Right renal pelvis (tissue), 4 donors: Measurements from ENCODE around the gene CHAF1A. TPM values are rescaled to one million over a fixed set of nuclear protein-coding genes. Genes with fewer than 3 reads are reported as not detected.
A peak's percentile ranks its signal among the peaks of the same experiment; 100 is the strongest.

Experiments
- DNase-seq, 4 donors: peaks; one replicate each; pipeline ENCODE4 v3.0.0-alpha.2; 2013; ENCODE audit warnings: low read depth in 4 of 4, low spot score in 3 of 4, missing footprints in 1 of 4
- polyA plus RNA-seq, 4 donors: library from polyadenylated mRNA; unstranded; fragments of 120-200 nt; gene quantifications; one replicate each; pipeline ENCODE4 v1.2.1, GENCODE V29; 2013; ENCODE audit not compliant: insufficient read length in 4 of 4

Gene CHAF1A
- polyA plus RNA-seq, 4 donors = 21.8 to 27.0 (median 25.4) TPM

DNA sequence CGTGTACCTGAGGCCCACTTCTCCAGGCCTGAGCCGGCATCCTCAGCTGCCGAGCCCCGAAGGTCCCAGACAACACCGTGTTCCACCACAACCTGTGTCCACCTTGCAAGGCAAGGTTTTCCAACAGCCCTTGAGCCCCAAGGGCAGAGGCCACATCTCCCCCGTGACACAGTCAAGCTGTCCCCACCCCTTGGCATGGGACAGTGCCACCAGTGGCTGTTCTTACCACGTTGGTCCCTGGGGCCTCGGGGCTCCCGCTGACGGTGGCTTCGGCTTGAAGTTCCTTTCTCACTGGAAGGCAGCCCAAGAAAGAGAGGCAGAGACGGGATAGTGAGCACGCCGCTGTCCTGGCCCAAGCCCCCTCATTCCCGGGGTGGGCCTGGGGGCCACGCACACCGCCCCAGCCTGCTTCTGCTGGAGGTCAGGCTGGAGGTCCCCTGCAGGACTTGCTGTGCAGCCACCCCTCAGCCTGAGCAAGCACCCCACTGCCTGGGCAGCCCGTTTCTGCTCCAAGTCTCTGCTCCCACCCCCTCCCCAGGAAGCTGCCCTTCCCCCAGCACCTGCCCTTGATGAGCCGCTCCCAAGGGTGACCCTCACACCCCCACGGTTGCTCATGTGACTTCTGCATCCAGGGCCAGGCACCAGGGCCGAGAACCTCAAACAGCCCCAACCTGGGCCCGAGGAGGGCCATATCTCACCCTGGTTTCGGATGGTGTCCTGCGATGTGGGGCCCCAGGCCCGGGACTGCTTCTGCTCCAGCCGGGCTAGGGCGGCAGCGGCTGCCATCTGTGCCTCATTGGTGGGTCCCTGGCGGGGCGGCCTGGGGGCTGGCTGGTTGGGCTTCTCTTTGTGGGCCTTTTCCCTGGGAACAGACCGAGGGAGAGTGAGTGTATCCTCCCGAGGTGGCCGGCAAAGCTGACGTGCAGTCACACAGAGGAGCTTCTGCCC lies 51.1 kb downstream of the CHAF1A start:
- DNase-seq = no peak

DNA sequence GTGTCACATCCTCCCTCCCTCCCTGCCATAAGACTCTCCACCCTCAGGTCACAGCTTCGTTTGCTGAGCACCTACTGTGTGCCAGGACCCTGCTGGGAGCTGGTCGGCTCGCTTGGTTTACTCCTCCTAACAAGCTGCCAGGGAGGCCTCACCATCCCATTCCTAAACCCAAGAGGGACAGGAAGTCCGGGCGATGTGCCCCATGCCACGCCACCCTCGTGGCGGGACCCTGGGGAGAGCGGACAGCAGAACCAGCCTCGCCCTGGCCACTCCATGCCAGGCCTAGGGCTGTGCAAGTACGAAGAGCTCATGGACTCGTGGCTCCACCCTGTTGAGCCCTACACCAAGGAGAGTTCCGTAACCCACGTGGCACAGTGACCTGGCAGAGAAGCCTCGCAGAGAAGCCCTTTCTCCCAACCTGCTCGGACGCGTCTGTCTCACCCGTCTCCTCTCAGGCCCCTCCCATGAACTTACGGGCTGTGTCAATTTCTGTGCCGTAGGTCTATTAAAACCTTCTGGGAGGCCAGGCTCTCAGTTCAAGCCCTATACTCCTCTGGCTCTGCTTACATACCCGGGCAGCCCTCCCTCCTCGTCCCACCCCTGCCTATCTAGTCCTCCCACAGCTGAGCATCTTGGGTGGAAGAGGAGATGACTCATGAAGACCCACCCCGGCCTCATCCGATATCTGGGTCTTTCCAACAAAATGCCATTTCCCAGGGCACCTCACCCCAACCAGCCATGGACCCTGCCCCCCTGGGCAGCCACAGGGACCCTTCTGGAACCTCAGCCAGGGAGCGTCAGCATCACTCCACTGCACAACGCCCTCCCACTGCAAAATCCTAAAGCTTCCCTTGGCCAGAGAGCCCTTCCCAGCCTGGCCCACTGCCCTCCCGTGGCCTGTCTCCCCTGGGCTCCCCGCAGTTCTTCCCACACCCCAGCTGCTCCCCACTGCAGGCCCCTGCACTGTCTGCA lies 52.6 kb downstream of the CHAF1A start:
- DNase-seq = no peak

DNA sequence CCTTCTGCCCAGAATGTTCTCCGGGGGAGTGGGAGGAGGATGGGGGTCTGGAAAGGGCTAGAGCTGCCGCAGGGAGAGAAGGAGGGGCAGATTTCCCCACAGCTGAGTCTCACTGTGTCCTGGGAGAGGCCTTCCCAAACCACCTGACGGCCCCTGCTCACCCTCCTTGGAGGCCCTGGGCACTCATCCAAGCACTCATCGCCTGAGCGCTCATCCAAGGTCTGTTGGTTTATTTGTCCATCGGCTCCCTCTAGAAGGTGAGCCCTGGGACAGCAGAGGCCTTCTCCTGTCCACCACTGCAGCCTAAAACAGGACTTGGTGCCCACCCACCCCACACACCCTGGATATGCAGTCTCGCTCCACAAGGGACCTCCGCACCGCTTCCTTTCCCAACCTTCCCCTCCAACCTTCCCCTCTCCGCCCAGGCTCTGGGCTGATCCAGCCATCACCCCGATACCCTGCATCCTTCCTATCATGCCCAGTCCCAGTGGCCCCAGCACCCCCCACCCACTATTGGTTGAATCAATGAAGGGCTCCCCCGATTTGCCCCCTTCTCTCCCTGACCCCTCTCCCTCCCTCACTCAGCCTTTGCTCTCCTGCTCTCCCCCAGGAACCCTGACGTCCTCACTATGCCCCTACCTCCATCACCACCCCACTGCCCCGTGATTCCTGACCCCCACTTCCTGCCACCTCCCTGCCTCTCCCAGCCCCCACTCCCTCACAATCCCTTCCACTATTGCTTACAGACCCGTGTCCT lies 53.5 kb downstream of the CHAF1A start:
- peak in 2 of 4 donors; percentile 60 to 65 for DNase-seq

DNA sequence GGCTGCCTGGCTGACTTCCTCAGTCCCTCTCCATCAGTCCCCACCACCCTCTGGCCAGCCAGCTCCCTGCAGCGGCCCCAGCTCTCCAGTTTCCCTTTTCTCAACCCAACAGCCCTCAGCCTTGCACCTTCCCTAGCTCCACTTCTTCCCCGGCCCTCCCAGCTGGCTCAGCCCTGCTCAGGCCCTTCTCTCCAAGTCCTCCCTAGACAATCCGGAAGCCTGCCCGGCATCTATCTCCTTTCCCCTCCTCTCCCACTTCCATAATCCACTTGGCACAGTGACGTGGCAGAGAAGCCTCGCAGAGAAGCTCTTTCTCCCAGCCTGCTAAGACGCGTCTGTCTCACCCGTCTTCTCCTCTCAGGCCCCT lies 54.0 kb downstream of the CHAF1A start:
- DNase-seq = no peak

DNA sequence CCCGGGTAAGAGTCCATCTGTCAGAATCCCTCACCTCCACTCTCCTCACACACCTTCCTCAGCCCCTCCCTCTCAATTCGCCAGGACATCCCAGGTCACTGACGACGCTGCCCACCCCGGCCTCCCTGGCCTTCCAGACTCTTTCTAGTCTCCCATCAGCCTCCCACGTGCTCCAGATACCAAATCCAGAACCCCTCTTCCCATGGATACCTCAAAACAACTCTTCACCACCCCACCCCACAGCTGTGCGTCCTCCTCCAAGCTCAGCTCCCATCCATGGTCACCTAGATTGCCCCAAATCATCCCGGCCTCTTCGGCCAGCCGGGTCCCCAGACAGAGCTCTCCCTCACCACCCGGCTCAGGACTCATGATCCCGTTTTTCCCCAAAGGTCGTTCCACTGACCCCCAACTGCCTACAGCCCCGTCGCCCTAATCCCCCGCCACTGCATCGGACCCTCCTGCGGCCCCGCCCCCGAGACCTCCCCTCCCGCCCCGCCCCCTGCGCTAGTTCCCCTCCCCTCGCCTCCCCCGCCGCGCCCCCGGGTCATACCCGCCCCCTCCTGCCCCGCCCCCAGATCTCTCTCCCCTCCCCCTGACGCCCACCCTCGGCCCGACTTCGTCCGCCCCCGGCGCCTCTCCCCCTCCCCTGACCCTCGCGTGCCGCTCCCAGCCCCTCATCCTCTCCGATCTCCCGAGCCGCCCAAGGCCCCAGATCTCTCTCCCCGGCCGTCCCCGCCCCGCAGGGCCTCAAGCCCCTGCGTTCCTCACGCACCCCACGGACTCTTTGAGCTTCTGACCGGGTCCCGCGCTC lies 54.6 kb downstream of the CHAF1A start:
- DNase-seq = peak in 2 of 4 donors; percentile 35 to 59

DNA sequence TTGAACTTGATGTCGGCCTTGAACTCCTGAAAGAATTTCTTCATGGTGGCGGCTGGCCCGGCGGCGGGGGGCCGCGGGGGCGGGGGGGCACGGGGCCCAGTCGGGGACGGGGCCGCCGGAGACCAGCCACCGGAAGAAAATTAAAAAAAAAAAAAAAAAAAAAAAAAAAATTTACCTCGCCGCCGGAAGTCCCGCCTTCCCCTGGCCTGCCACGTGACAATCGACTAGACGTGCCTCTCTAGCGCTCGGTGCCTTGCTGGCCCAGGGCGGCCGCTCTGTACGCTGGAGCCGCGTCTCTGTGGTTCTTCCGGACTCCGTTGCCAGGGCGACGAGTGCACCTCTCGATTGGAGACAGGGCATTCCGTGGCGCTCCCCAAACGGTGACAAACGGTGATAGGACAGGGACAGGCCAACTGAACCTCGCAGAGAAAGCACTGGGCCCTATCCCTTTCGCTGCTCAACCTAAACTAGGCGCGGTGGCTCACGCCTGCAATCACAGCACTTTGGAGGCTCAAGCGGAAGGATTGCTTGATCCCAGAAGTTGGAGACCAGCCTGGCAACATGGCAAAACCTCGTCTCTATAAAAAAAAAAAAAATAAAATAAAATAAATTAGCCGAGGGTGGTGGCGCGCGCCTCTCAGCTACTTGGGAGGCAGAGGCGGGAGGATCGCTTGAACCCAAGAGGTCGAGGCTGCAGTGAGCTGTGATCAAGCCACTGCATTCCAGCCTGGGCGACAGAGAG lies 55.4 kb downstream of the CHAF1A start, which contains the start of gene UBXN6:
UBXN6 (minus strand) TSS at position 141 of the 742 bp plus-strand sequence; CDS start at position 44, 97 bp downstream.
- peak; percentile 91 to 95 (median 93) for DNase-seq

DNA sequence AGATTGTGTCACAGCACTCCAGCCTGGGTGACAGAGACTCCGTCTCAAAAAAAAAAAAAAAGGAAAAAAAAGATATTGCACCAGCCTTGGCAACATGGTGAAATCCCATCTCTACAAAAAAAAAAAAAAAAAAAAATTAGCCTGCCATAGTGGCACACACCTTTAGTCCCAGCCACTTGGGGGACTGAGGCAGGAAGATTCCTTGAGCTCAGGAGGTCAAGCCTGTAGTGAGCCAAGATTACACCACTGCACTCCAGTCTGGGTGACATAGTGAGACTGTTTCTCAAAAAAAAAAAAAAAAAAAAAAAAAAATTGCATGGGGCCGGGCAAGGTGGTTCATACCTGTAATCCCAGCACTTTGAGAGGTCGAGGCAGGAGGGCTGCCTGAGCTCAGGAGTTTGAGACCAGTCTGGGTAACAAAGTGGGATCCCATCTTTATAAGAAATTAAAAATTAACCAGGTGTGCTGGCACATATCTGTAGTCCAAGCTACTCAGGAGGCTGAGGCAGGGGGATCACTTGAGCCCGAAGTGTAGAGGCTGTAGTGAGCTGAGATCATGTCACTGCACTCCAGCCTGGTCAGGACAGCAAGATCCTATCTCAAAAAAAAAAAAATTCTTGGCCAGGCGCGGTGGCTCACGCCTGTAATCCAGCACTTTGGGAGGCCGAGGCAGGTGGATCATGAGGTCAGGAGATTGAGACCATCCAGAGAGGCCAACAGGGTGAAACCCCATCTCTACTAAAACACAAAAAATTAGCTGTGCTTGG lies 62.6 kb downstream of the CHAF1A start:
- DNase-seq = no peak

DNA sequence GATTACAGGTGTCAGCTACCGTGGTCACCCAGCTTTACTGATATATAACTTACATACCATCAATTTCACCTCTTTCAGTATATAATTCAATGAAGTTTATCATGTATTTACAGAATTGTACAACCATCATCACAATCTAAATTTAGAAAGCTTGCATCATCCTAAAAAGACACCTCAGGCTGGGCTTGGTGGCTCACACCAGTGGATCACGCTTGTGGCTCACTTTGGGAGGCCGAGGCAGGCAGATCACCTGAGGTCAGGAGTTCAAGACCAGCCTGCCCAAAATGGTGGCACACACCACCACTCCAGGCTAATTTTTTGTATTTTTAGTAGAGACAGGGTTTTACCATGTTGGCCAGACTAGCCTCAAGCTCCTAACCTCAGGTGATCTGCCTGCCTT lies 65.4 kb downstream of the CHAF1A start:
- no peak for DNase-seq

DNA sequence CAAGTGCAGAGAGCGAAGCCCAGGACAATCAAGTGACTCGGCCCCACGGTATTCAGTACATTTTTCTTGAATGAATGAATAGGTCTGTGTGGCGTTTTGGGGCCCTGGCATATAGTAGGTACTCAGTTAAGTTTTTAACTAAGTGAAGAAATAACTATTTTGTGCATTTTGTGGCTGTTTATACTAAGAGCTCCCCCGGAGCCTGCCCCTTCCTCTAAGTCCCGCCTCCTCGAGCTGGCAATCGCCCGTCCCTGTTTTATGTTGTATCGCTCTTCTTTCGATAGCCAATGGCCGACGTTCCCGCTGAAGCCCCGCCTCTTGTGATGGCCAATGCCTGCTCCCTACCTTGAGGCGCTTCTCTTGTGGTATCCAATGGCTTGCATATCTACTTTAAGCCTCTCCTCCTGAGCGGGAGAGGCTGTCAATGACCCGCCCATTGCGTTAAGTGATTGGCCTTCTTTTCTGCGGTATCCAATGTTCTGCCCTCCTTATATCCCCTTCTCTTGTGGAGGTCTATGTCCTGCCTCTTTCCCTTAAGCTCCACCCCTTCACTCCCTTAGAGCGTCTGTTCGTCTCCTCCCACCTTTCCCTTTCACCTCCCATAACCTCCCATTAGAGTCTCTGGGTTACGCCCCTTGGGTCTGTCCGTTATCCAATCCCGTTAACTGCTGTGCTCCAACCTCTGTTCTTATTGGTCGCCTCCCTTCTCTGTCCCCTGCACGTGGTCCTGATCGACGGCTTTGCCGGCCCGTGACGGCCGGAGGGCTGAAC lies 69.1 kb downstream of the CHAF1A start:
- peak; percentile 97 to 100 (median 100) for DNase-seq

DNA sequence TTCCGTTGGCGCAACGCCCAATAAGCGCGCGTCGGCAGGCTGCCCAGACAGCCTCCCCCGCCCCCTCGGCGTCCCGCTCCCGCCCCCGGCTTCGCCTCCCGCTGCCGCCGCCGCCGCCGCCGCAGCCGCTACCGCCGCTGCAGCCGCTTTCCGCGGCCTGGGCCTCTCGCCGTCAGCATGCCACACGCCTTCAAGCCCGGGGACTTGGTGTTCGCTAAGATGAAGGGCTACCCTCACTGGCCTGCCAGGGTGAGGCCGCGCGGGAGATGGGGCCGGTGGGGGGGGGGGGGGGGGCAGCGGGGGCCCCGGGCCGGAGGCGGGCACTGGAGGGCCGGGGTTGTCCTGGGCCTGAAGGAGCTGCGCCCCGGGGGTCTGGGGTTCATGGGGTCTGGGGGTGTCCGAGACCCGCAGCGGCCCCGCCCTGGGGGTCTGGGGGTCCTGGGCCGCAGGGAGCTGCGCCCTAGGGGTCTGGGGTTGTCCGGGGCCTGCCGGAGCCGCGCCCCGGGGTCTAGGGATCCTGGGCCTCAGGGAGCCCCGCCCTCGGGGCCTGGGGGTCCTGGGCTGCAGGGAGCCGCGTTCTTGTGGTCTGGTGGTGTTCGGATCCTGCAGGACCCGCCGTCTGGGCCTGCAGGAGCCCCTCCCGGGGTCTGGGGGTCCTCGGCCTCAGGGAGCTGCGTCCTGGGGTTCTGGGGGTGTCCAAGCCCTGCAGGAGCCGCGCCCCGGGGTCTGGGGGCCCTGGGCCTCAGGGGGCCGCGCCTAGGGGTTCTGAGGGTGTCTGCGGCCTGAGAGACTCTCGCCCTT lies 69.9 kb downstream of the CHAF1A start, which contains the start of gene HDGFL2:
HDGFL2 (plus strand) TSS at position 124 of the 801 bp plus-strand sequence; CDS start at position 178, 54 bp downstream.
- DNase-seq = no peak

DNA sequence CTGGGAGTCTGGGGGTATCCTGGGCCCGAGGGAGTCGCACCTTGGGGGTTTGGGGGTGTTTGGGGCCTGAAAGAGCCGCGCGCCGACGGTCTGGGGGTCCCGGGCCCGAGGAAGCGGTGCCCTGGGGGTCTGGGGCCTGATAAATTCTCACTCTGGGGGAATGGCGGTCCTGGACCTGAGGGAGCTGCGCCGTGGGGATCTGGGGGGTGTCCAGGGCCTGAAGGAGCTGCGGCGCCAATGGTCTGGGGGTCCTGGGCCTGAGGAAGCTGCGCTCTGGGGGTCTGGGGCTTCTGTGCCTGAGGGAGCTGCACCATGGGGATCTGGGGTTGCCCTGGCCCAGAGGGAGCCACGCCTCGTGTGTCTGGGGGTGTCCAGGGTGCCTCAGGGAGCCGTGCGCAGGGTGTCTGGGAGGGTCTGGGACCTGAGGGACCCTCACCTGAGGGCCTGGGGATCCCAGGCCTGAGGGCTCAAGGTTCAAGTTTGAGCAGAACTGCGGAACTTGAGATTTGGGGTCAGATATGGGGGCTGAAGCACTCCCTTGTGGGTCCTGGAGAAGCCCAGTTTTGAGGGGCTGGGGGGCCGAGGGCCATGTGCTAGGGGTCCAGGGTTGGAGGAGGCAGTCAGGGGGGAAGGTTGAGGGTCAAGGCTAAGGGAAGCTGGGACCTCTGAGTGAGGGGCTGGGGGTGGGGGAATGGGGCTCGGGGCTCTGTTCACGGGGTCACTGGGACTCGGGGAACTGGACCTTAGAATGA lies 70.7 kb downstream of the CHAF1A start:
- no peak for DNase-seq

DNA sequence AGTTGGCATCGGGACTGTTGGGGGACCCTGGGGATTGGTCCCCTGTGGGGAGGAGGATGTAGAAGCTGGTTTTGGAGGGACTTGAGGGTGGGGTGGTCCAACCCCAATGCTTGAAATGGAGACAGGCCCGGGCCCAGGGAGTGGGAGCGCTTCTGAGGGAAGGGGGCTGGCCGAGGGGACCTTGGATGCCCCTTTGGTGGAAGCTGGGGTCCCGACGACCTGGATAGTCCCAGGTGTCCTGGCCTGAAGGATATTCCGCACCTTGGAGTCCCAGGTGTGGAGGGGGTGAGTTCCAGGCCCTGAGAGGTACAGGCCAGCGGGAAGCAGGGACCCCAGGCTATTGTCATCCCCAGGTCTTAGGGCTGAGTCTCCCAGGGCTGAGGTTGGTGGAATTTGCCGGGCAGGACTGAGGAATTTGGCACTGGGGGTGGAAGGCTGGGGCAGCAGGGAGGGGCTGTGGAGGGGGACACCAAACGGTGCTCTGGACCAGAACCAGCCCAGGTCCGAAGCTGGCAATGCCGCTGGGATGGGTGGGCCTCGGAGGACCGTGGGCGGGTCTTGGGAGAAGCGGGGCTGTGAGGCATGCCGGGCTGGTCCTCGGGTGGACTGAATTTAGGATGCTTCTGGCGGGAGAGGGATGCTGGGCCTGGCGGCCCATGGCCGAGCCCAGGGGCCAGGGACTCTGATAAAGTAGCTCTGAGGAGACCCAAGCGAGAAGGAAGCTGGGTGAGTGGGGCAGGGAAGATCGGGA lies 71.5 kb downstream of the CHAF1A start:
- no peak for DNase-seq

DNA sequence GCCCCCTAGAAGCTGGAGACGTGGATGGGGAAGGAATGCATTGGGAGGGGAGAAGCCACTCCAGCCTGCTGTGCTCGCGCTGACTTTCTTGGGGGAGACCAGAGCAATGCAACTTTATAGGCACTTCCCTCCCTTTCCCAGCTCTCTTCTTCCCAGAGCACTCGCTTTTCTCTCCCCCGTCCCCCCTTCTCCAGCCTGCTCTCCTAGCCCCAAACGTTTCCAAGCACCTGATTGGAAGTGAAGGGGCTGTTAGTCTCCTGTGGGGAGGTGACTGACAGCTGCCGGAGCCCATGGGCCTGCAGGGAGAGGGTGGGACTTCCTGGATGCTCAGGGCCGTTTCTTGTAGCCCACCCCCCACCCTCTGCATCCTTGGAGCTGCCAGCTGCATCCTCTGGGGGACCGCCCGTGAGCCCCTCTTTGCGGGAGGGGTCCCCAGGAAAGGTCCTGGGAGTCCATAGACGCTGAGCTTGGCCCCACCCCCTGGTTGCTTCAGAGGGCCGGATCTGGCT lies 72.1 kb downstream of the CHAF1A start:
- DNase-seq = peak in 3 of 4 donors; percentile 37 to 44 (median 39)

DNA sequence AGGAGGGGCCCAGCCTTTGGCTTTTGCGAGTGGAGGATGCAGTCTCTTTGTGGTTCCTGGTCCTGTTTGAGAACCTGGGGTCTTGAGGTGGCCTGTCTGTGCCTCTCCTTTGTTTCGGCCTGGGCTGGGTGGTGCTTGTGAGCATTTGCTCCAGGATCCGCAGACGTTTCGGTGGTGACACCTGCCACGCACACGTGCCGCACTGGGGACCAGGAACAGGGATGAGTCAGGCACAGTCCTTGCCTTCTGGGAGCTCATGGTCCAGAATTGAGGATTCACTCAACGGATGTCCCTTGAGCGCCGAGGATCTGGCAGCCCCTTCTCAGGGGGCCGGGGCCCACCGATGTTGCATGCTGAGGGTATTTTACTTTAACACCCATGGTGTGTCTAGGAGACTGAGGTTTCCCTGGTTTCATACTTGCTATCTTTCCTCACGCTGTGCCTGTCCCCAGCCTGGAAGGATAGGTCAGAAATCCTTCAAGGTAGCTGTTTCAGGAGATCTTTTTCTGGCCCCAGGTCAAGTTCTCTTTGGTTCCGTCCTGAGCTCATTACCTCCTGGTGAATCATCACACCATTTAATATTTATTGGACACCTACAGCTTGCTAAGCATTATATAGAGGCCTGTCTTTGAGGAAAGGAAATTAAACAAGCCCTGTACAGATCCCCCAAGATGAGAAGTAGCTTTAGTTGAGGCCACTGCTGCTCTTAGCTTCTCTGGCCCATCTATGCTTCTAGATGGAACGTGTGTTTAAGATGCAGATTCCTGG lies 74.8 kb downstream of the CHAF1A start:
- DNase-seq = no peak
